K562 (cell line): ENCODE results near the gene FAM114A1. TPM values are rescaled to one million over a fixed set of nuclear protein-coding genes. Genes with fewer than 3 reads are reported as not detected.

Experiments
- ATAC-seq: fragments of 200-7000 bp; cut with Tn5 transposase; 3 replicates; pipeline ENCODE4 v1.9.1; 2020; ENCODE audit warnings: moderate library complexity
- BruUV-seq: library from RNA; stranded (reverse); fragments of 400-500 nt; replicated peaks from 2 replicates; lab custom pipeline; 2021; lab: Mats Ljungman, UMichigan
- CTCF ChIA-PET: fragments of 300-600 bp; formaldehyde crosslinking; extraction: SDS; loops from one replicate; lab custom pipeline; 2021; ENCODE audit warnings: low intra/inter-chr PET ratio; lab: Yijun Ruan, JAX
- POLR2A ChIA-PET: fragments of 300-600, 350-650 bp; sonication (Branson Sonifier 250); formaldehyde crosslinking; extraction: SDS; loops from one replicate; lab custom pipeline; 2021; ENCODE audit warnings: antibody characterized with exemption, inconsistent platforms; lab: Yijun Ruan, JAX
- DNase-seq, 4 experiments: peaks; one replicate each; pipeline versions ENCODE4 v3.0.0 to v3.0.0-alpha.2; 2011 to 2018; ENCODE audit warnings: low spot score in 3 of 4, mixed read lengths in 3 of 4; ENCODE audit errors: extremely low read depth in 1 of 4
- FAIRE-seq: peaks from 2 replicates; lab custom pipeline; 2011; peaks lifted over from hg19 to GRCh38; lab: Jason Lieb, UNC
- H2AFZ ChIP-seq: 2 replicates; pipeline ENCODE4 v1.6.0; 2011; ENCODE audit warnings: low read depth, low read length, control low read depth, inconsistent platforms
- H3K27ac ChIP-seq: fragments of 200-600 bp; 3 replicates; pipeline ENCODE4 v1.8.0; 2011; ENCODE audit warnings: low read depth, mild to moderate bottlenecking, control low read depth, inconsistent platforms, low read length, moderate library complexity, mixed read lengths; ENCODE audit errors: extremely low read depth
- H3K27me3 ChIP-seq, 2 experiments: fragments of 300-600 bp in 1 of 2; 2 replicates in 1 of 2; 3 replicates in 1 of 2; pipeline versions ENCODE4 v1.6.0 to v1.8.0; 2011; ENCODE audit warnings: inconsistent platforms in 2 of 2, low read length in 2 of 2, mild to moderate bottlenecking in 1 of 2, mixed read lengths in 1 of 2, moderate library complexity in 1 of 2; ENCODE audit not compliant: control insufficient read depth in 2 of 2, insufficient read depth in 2 of 2
- H3K36me3 ChIP-seq: fragments of 300-600 bp; 3 replicates; pipeline ENCODE4 v1.8.0; 2011; ENCODE audit warnings: mild to moderate bottlenecking, low read length, inconsistent platforms; ENCODE audit not compliant: control insufficient read depth, insufficient read depth
- H3K4me1 ChIP-seq, 2 experiments: fragments of 200-600 bp in 1 of 2; replicated peaks in 1 of 2; 2 replicates in 1 of 2; 3 replicates in 1 of 2; pipeline versions ENCODE4 v1.5.1 to v1.8.0; 2011; ENCODE audit warnings: inconsistent platforms in 2 of 2, low read length in 2 of 2, mild to moderate bottlenecking in 1 of 2, mixed read lengths in 1 of 2, moderate library complexity in 1 of 2; ENCODE audit not compliant: control insufficient read depth in 2 of 2, insufficient read depth in 2 of 2
- H3K4me2 ChIP-seq: 2 replicates; pipeline ENCODE4 v1.6.1; 2011; ENCODE audit warnings: low read length, control low read depth, inconsistent platforms, mixed read lengths; ENCODE audit not compliant: insufficient read depth
- H3K4me3 ChIP-seq: fragments of 200-600 bp; sonication (generic), shearing (Covaris generic); 2 replicates; pipeline ENCODE4 v1.5.1; 2016; ENCODE audit warnings: control low read depth, inconsistent platforms
- H3K79me2 ChIP-seq: fragments of 200-600 bp; 3 replicates; pipeline ENCODE4 v1.8.0; 2011; ENCODE audit warnings: low read length, inconsistent platforms; ENCODE audit not compliant: control insufficient read depth, insufficient read depth
- H3K9ac ChIP-seq, 2 experiments: 2 replicates each; pipeline versions ENCODE4 v1.6.0 to v1.6.1; 2011; ENCODE audit warnings: low read depth in 2 of 2, low read length in 2 of 2, control low read depth in 1 of 2, inconsistent platforms in 1 of 2, mild to moderate bottlenecking in 1 of 2, mixed read lengths in 1 of 2; ENCODE audit not compliant: insufficient read depth in 1 of 2
- H3K9me1 ChIP-seq: one replicate; pipeline ENCODE4 v1.6.0; 2011; ENCODE audit warnings: inconsistent platforms, mild to moderate bottlenecking, low read length, moderate library complexity; ENCODE audit not compliant: control insufficient read depth, insufficient read depth
- H3K9me3 ChIP-seq: replicated peaks from 2 replicates; pipeline ENCODE4 v1.5.1; 2011; ENCODE audit warnings: low read depth, low read length, inconsistent platforms; ENCODE audit not compliant: control insufficient read depth, insufficient read depth
- H4K20me1 ChIP-seq: replicated peaks from 2 replicates; pipeline ENCODE4 v1.6.1; 2011; ENCODE audit warnings: low read length, inconsistent platforms, mixed read lengths; ENCODE audit not compliant: control insufficient read depth, insufficient read depth
- FIP1L1 ChIP-seq: fragments of 200-400 bp; formaldehyde crosslinking; IDR thresholded peaks from 2 replicates; pipeline ENCODE4 v1.6.1; 2018; ENCODE audit warnings: mild to moderate bottlenecking, low read depth, low read length; ENCODE audit not compliant: poor library complexity, severe bottlenecking
- HMGXB4 ChIP-seq: sonication (generic); formaldehyde crosslinking; IDR thresholded peaks from 2 replicates; pipeline ENCODE4 v1.8.1; 2023; ENCODE audit warnings: mild to moderate bottlenecking, missing genetic modification reagents
- NR2C1 ChIP-seq, 2 experiments: fragments of 450-650 bp; IDR thresholded peaks; 2 replicates each; pipeline ENCODE4 v1.6.1; 2017; ENCODE audit warnings: mild to moderate bottlenecking in 2 of 2, antibody characterized with exemption in 1 of 2, inconsistent platforms in 1 of 2, missing compliant biosample characterization in 1 of 2, missing genetic modification characterization in 1 of 2
- SIRT6 ChIP-seq: IDR thresholded peaks from one replicate; pipeline ENCODE4 v1.6.1; 2012; ENCODE audit warnings: low read depth, mild to moderate bottlenecking, control low read depth, inconsistent platforms, low read length, moderate library complexity
- TCFL5 ChIP-seq: fragments of 250-450 bp; sonication (Bioruptor Pico); conservative IDR thresholded peaks from 2 replicates; pipeline ENCODE4 v1.6.1; 2021; ENCODE audit warnings: mild to moderate bottlenecking, moderate library complexity, matching md5 sums
- WHSC1 ChIP-seq: IDR thresholded peaks from one replicate; pipeline ENCODE4 v1.6.1; 2012; ENCODE audit warnings: low read length, control low read depth, inconsistent platforms
- ZFP36 ChIP-seq: fragments of 150-350 bp; IDR thresholded peaks from 2 replicates; pipeline ENCODE4 v1.6.1; 2018; ENCODE audit warnings: low read length, low read depth; ENCODE audit not compliant: partially characterized antibody
- WGBS: fragments of 100-300 bp; shearing (Covaris generic); methylation state at CpG from one replicate; pipeline ENCODE4 v1.1.6; 2016; ENCODE audit warnings: low coverage, mixed read lengths; ENCODE audit not compliant: insufficient coverage; ENCODE audit errors: missing lambda C conversion rate; 5-methylcytosine and 5-hydroxymethylcytosine counted together
- in situ Hi-C: fragments of 300-500 bp; cut with MboI; formaldehyde crosslinking; loops from 4 replicates; pipeline ENCODE4 v1.15.0; 2018; ENCODE audit warnings: inconsistent platforms, mixed read lengths
- intact Hi-C: fragments of 100-400 bp; cut with micrococcal nuclease; formaldehyde crosslinking; loops from 2 replicates; pipeline ENCODE4 v1.14.2; 2022
- polyA plus RNA-seq, 8 experiments: library from polyadenylated mRNA; depleted of rRNA in 4 of 8; stranded (reverse) in 5 of 8; unstranded in 3 of 8; fragments of >200 nt; fragmentation: Nextera tagmentation in 2 of 8; fragmentation: Illumina TruSeq in 1 of 8; extraction: Ambion mirVana in 2 of 8; extraction: Trizol in 1 of 8; gene quantifications; 2 replicates each; pipeline versions ENCODE4 v1.2.1 to v1.2.3, GENCODE V29; 2011 to 2014; ENCODE audit warnings: inconsistent platforms in 1 of 8, missing spikeins in 1 of 8
- total RNA-seq, 7 experiments: library from RNA; depleted of rRNA in 6 of 7; stranded (reverse); fragments of >200 nt in 6 of 7; fragmentation: Illumina TruSeq in 2 of 7; extraction: Trizol in 2 of 7; gene quantifications; 2 replicates each; pipeline versions ENCODE4 v1.2.1 to v1.2.3, GENCODE V29; 2011 to 2021; ENCODE audit warnings: low replicate concordance in 1 of 7
- TF ChIP-seq, protein P1 (sequence below), 2 experiments: fragments of 450-650 bp in 1 of 2; sonication (generic) in 1 of 2; formaldehyde crosslinking in 1 of 2; IDR thresholded peaks in 1 of 2; conservative IDR thresholded peaks in 1 of 2; 2 replicates each; pipeline versions ENCODE4 v1.6.1 to v1.8.1; 2016 to 2023; ENCODE audit warnings: mild to moderate bottlenecking in 2 of 2, moderate library complexity in 2 of 2, inconsistent platforms in 1 of 2, missing genetic modification reagents in 1 of 2

The FAM114A1 gene
- total and polyA plus RNA-seq, 9 of the 15 experiments (the other 6 are each of a cell fraction or from before 2014, with no cell fraction given): 1.8 to 12.0 (median 4.3) TPM

DNA sequence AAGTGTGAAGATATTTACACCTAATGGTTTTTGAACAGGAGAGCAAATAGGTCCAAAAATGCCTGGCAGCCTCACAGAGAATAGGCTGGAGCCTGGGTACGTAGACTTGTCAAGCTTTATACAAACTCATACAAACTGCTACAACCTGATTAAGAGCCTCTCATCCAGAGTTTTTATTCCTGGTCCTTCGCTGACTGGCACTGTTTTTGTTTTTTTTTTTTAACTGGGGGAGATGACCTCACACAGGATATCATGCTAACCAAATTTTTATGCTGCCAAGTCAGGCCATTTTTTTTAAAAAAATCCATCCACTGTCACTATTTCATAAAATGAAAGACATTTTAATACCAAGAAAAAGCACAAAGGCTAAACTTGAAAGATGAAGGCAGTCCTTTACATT lies 1.9 kb downstream of the FAM114A1 start (continued):
- TF ChIP-seq FIP1L1 (no peak), NR2C1 (IDR thresholded peaks at IDR 0.05) (no peak), NR2C1 (tag; IDR thresholded peaks at IDR 0.05) (no peak)

GRCh38 chr4:38870098-38870808 lies 2.6 kb downstream of the FAM114A1 start:
- no TSS peak for BruUV-seq
- in situ Hi-C loops (no loop called here), intact Hi-C loops (no loop called here)
- no peak for FAIRE-seq
- H3K27ac ChIP-seq: no peak overlapping the region
- H3K4me3 ChIP-seq: no peak overlapping the region
- no peak overlapping the region for H3K4me2 ChIP-seq
- no peak for DNase-seq
- ChIA-PET CTCF (interaction anchor here (0.6 kb wide), 1 partner anchor 1432 kb away, joined by 3 read pairs; no protein-coding TSS in a partner anchor), POLR2A (interaction anchor here (1.5 kb wide), 1 partner anchor 10 kb away, joined by 3 read pairs; no protein-coding TSS in a partner anchor)
- H3K9me3 ChIP-seq: no peaks in the 10 kb centered on the region
- ATAC-seq: no peak
- H3K9ac ChIP-seq: no peak overlapping the region
- no peaks in the 10 kb centered on the region; the same call in 2 of the 3 replicates for H3K36me3 ChIP-seq
- TF ChIP-seq WHSC1: no peak
- TF ChIP-seq ZFP36: no peak
- no peak for TF ChIP-seq HMGXB4 (CRISPR knock-in tag)
- TF ChIP-seq TCFL5 (CRISPR knock-in tag): no peak
- no peak for TF ChIP-seq SIRT6
- TF ChIP-seq, protein P1, sequence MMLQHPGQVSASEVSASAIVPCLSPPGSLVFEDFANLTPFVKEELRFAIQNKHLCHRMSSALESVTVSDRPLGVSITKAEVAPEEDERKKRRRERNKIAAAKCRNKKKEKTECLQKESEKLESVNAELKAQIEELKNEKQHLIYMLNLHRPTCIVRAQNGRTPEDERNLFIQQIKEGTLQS (IDR thresholded peaks at IDR 0.05): no peak
- TF ChIP-seq, protein P1 (CRISPR knock-in tag; conservative IDR thresholded peaks at IDR 0.05): no peak
- no peaks in the 10 kb centered on the region for H3K27me3 ChIP-seq
- H3K9me1 ChIP-seq: no peaks in the 10 kb centered on the region
- 58% methylated on average over 7 of the region's 7 CpGs for WGBS
- no peak overlapping the region for H2AFZ ChIP-seq
- peaks cover 14 to 31% of the 10 kb centered on the region in 2 experiments for H3K4me1 ChIP-seq
- H4K20me1 ChIP-seq: 0 out of 2 replicates have a peak, but pooled peaks cover 3% of the 10 kb centered on the region
- peaks cover 8% of the 10 kb centered on the region; the same call in 1 of the 3 replicates for H3K79me2 ChIP-seq
